IPS DF 19.7 (cell line): ENCODE measurements around the gene ARMCX4.
A peak's percentile ranks its signal among the peaks of the same experiment; 100 is the strongest.
"Not testable (repeated sequence)": the region's sequence is repeated elsewhere in the genome, so short reads cannot be mapped to it uniquely, and the experiment has no call there.

Source experiments
- DNase-seq: peaks from one replicate; pipeline ENCODE4 v3.0.0-alpha.2; 2013; ENCODE audit warnings: low read depth, low spot score

The ARMCX4 gene

GRCh38 chrX:101485212-101485949 lies at the start of gene ARMCX4:
Gene ARMCX4, plus strand, starts transcription at chrX:101485456. Its CDS starts 3,134 bp downstream, at chrX:101488590.
- peak; percentile 52 for DNase-seq

- DNase-seq, result no peak
These were observed 43.2 kb upstream of the ARMCX4 start for GRCh38 chrX:101442085-101442484.

- DNase-seq, result no peak
These were observed 36.0 kb upstream of the ARMCX4 start for GRCh38 chrX:101449279-101449678.

- no peak for DNase-seq
These were observed 35.2 kb upstream of the ARMCX4 start for GRCh38 chrX:101450085-101450484.

GRCh38 chrX:101450961-101451360 lies 34.3 kb upstream of the ARMCX4 start:
- DNase-seq, result no peak

GRCh38 chrX:101452056-101452455 lies 33.2 kb upstream of the ARMCX4 start:
- no peak for DNase-seq

- no peak for DNase-seq
These were observed 24.6 kb upstream of the ARMCX4 start for GRCh38 chrX:101460669-101461068.

GRCh38 chrX:101462892-101463291 lies 22.4 kb upstream of the ARMCX4 start:
- no peak for DNase-seq

- no peak for DNase-seq
These were observed 6.9 kb upstream of the ARMCX4 start for GRCh38 chrX:101478366-101478765.

- DNase-seq, result no peak
These were observed 3.0 kb upstream of the ARMCX4 start for GRCh38 chrX:101482296-101482695.

GRCh38 chrX:101483705-101484104 lies 1.6 kb upstream of the ARMCX4 start:
- no peak for DNase-seq

GRCh38 chrX:101484135-101484534 lies 1.1 kb upstream of the ARMCX4 start:
- no peak for DNase-seq

- no peak for DNase-seq
These were observed 3.5 kb downstream of the ARMCX4 start for GRCh38 chrX:101488796-101489195.

- DNase-seq, result no peak
These were observed 6.7 kb downstream of the ARMCX4 start for GRCh38 chrX:101491943-101492342.

- no peak for DNase-seq
These were observed 8.0 kb downstream of the ARMCX4 start for GRCh38 chrX:101493225-101493624.

- not testable (repeated sequence) for DNase-seq
These were observed 17.7 kb downstream of the ARMCX4 start for GRCh38 chrX:101502929-101503328.

GRCh38 chrX:101507372-101507771 lies 22.1 kb downstream of the ARMCX4 start:
- DNase-seq, result no peak

- no peak for DNase-seq
These were observed 22.7 kb downstream of the ARMCX4 start for GRCh38 chrX:101507986-101508385.

- no peak for DNase-seq
These were observed 45.7 kb downstream of the ARMCX4 start for GRCh38 chrX:101530944-101531343.
